ENCODE results near the gene SLC41A3. TPM values are rescaled to one million over a fixed set of nuclear protein-coding genes. Genes with fewer than 3 reads are reported as not detected.

The SLC41A3 gene
- total RNA-seq, 1 experiment from 2014 or later, result 34.5 TPM

DNA sequence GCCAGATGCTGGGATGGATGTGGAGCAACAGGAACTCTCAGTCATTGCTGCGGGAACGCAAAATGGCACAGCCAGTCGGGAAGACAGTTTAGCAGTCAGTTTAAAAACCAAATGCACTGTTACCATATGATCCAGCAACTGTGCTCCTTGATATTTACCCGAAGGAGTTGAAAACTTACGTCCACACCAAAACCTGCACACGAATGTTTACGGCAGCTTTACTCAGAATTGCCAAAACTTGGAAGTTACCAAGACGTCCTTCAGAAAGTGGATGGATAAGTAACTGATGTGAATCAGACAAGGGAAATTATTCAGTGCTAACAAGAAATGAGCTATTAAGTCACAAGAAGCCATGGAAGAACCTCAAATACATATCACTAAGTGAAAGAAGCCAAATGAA lies 36.1 kb upstream of the SLC41A3 start:
- no peak for DNase-seq (ENCODE audit: low spot score)

DNA sequence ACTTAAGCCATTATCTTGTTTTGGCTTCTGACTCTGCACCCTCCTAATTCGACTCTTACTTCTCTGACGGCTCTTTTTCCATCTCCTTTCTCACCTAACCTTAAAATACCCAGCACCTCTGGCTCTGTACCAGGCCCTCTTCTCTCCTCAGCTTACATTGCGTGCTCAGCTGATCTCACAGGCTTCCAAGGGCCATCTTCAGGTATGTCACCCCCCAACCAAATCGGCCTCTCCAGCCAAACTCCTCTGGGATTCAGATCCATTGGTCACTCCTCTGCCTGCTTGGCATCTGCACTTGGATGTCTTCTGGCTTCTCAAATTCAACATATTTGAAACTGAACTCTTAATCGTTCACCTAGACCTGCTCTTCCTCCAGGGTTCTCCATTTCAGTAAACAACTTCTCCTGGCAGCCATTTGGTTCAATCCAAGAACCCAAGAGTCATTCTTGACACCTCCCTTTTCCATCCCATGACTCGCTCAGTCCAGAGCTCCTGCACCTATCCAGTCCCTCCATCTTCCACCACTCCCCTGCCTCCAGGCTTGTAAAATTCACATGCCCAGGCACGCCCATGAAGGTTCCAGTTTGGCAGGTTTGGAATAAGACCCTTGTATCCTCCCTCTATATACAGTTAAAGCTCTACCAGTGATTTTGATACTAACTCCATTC lies 35.2 kb upstream of the SLC41A3 start:
- DNase-seq (ENCODE audit: low spot score), result no peak

DNA sequence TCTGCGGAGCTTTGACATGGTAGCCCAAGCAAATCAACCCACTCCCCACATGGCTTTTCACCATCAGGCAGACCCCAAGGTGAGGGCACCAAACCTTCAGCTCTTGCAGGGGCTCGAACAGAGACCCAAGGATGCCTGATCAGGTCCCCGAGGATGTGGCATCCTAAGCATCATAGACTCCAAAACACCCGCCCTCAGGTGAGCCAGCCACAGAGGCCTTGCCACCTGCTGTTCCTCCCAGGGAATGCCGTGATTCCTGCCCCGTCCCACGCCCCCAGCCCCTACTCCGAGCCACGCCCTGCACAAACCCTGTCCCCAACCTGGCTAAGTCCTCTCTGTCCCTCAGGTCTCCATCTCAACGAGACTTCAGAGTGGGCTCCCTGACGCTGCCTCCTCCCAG lies 34.7 kb upstream of the SLC41A3 start:
- DNase-seq (ENCODE audit: low spot score), result no peak

DNA sequence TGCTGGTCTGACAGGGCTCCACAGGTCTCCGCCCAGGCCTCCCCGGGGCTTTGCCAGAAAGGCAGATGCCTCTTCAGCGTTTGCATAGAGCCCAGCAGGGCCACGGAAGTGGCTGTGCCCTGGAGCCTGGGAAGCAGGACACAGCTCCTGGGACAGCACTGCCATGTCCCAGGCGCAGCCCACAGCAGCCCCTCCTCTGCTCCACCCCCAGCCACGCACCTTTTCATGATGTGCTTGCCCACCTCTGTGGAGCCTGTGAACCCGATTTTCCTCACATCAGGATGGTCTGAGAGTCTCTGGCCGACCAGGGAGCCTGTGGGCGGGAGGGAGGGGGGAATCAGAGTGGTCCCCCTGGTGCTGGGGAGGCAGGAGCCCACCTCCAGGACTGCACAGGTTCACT lies 33.9 kb upstream of the SLC41A3 start:
- DNase-seq (ENCODE audit: low spot score), result no peak

DNA sequence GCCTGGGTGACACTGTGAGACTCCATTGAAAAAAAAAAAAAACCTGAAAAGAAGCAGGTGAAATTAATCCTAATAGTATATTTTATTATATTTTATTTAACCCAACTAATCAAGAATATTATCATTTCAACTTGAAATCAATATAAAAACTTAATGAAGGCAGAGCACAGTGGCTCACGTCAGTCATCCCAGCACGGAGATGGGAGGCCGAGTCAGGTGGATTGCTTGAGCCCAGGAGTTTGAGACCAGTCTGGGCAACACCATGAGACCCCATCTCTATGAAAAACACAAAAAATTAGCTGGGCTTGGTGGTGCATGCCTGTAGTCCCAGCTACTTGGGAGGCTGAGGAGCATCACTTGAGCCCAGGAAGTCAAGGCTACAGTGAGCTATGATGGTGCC lies 33.3 kb upstream of the SLC41A3 start:
- DNase-seq (ENCODE audit: low spot score), result no peak

DNA sequence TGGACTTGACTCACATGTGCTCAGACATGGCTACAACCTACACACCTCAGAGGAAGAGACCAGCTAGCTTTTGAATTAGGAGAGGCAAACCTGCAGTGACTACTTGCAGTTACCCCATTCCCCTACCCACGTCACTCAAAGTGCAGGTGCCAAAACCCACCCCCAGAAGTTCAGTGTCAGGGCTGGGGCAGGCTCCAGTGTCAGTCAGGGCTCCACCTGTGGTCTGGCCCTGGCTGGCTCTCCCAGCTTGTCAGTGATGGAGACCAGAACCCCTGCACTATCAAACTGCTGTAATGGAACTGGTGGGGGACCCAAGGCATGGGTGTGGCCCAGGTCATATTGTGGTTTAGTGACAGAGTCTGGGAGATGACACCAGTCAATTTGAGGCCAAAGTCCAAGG lies 32.6 kb upstream of the SLC41A3 start:
- DNase-seq (ENCODE audit: low spot score), result no peak

DNA sequence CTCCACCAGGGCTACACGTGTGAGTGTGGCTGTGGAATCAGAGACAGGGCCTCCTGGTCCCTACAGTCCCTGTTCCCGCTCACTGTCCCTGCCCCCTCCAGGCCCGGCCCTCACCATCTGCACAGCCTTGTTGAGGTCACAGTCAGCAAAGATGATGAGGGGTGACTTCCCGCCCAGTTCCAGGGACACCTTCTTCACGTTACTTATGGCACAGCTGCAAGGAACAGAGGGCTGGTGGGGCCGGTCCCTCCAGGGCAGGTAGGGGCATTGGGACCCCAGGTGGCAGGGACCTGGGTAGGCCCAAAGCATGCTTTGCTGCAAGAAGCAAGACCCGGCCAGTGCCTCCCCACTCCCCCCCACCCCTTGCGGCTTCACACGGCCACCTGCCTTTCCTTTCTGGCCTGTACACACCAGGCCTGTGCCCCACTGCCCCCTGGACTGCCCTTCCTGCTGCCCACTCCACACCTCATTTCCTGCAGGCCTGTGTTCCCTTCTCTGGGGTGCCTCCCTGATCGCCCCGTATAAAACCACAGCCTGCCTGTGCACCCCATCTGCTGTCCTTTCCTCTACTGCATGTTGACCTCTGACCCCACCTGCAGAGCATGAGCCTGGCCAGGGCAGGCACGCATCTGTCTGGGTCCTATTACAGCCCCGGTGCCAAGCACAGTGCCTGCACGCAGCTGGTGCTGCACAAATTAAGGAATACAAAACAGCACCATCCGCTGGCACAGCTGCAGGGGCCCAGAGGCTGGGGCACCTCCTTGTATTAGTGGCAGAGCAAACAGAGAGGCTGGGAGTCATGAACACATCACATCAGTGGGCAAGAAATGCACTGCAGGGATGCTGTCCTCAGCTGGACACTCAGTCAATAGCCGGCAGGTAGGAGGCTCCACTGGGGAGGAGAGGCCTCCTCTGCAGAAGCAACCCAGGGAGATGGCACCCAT lies 30.8 kb upstream of the SLC41A3 start:
- DNase-seq (ENCODE audit: low spot score), result no peak

DNA sequence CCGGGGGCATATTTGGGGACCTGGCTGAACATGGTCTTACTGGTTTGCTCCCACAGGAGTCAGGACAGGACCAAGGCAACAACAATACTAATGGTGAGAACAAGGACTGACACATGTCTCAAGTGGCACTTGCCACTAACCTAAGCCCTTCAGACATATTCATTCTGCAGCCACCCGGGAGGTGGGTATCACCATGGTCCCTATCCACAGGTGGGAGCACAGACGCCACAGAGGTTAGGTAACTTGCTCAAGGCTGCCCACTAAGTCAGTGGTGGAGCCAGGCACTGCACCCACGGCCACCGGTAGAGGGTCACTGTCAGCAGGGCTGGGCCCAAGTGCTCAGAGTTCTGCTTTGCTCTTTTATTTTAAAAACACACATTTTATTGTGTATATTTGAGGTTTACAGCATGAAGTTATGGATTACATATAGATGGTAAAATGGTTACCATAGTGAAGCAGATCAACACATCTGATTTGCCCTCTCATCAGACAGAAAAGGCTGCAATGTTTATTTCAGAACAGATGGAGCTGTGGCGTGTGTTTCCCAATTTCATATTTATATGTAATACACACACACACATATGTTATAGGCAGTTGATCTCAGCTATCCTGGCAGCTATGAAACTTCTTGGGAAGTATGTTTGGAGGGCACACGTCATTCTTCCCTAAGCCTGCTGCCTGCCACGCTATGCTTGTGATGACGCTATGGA lies 30.0 kb upstream of the SLC41A3 start:
- no peak for DNase-seq (ENCODE audit: low spot score)

DNA sequence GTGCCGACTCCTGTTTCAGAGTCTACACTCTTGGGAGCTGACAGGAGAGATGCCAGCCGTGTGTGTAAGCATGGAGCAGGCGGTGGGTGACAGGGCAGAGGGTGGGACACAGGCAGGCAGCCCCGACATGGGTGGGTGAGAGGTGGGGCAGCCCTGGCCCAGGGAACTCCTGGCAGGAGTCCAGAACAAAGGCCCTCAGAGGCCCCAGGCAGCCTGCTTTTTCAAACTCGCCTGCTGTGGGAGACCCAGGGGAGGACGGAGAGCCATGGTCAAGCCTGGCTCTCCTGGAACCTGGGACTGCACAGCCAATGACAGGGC lies 29.3 kb upstream of the SLC41A3 start:
- DNase-seq (ENCODE audit: low spot score), result no peak

DNA sequence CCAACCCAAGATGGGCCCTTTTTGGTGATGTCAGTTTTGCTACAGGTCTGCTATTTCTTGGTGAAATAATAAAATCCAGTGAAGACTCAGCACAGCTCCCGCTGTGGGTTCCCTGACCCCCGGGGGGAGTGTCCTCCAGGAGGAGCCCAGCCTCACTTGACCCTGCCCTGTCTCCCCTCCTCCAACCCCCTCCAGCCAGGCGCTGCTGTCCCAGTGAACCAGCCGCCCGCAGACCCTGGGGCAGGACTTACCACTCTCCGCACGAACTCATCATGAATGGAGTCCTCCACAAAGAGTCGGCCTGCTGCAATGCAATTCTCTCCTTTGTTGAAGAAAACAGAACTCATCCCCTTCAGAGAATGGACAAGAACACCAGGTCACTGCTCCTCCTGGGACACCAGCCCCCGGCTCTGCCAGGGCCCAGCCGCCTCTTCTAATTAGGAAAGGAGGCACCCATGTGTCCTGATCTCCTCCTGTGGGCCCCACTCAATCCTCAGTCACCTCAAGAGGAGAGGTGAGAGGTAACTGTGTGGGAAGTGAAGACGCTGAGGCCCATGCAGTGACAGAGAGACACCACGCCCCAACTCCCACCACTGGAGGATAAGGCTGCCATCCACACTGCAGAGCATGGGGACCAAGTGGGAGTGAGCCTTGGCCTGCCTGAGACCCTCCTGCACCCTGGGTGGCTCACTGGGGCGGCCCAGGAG lies 28.8 kb upstream of the SLC41A3 start:
- DNase-seq (ENCODE audit: low spot score), result no peak

DNA sequence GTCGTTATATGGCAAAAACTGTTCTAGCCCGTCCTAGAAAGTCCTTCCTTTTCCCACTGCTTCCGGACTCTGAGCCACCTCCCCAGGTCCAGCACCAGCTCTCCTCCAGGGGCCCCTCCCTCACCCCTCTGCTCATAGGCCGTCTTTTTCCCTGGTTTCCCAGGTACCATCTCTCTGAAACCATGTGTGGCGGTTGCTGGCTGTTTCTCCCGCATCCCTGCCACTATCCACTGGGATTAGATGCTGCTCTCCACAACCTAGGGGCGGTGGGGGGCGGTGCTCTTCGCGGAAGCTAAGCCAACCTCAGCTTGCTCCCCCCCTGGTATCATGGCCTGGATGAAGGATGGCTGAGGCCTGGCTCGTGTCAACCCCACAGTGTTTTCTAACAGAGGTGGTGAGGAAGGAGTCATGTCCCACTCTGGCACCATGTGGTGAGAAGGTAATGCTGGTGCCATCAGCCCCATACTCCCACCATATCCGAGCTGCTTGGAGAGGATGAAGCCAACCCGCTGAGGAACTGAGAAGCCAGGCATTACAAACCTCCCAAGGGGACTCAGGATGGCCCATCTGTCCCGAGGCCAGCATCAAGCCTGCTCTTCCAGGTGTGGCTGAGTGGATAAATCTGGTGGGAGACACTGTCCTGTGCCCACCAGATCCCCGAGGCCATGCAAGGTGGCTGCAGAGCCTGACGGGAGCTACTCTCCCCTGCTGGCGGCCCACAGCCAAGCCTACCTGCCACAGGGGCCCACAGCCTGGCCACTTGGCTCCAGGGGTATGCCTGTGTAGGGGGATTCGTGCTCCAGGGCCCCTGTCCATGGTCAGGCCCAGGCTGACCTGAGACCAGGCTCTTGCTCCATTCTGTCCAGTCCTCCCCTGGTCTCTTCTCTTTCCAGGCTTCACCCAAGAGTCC lies 27.9 kb upstream of the SLC41A3 start:
- DNase-seq (ENCODE audit: low spot score), result no peak

DNA sequence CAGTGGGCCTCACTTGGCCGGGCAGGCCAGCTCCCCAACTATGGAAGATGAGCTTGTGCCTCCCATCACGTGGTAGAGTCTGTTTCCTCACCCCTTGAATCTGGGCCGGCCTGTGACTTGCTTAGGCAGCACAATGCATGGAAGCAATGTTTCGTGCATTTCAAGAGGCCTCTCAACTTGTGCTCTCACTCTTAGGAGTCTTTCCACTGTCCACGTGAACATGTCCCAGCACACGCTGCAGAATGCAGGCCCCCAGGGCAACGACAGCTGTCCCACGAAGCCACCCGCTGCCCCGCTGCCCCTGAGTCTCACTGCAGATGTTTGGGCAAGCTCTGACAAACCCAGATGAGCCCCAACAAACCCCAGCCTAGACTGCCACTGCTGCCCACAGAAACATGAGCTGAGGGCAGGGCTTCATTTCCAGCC lies 27.2 kb upstream of the SLC41A3 start:
- DNase-seq (ENCODE audit: low spot score), result no peak

DNA sequence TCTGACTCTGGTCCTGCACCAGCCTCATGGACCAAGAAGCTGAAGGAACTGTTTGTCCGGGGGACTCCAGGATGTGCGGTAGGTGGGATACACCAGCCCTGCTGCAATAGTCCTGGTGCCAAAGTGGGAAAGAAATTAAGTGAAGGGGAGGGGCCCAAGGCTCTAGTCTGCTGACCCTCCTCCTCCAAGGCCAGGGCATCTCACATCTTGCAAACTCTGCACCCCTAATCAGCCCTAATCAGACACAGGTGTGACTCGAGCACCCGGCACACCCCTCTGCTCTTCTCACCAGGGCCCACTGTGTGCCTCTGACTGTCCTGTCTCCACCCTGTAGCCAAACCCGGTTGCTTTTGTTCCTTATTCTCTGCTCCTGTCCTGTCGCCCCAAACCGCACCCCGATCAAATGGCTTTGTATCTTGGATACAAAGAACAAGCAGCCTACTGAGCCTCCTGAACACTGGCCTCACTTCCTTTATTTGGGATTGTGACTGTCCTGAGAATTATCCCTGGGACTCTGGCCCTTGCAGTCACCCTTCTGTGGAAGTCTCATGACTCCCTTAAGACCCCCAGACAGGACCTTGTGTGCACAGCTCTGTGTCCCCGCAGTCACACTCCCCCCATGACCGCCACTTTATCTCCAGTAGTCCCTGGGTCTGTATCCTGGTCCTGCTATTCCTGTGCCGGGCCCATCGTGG lies 26.7 kb upstream of the SLC41A3 start:
- DNase-seq (ENCODE audit: low spot score), result no peak

DNA sequence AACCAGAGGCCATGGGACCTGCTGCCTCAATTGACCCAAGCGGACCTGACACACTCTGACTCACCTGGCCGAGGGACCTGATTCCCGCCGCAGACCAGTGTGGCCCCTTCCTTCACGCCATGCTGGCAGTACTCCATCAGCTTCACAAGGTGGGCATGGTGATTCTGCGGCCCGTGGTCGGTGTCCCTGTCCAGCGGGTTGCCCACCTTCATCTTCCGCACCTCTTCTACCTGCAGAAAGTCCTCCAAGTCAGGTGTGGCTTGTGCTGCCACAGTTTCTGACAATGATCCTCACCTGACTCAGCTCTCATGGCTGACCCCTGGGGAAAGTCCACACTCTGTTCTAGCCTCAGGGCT lies 25.9 kb upstream of the SLC41A3 start:
- DNase-seq (ENCODE audit: low spot score), result no peak

DNA sequence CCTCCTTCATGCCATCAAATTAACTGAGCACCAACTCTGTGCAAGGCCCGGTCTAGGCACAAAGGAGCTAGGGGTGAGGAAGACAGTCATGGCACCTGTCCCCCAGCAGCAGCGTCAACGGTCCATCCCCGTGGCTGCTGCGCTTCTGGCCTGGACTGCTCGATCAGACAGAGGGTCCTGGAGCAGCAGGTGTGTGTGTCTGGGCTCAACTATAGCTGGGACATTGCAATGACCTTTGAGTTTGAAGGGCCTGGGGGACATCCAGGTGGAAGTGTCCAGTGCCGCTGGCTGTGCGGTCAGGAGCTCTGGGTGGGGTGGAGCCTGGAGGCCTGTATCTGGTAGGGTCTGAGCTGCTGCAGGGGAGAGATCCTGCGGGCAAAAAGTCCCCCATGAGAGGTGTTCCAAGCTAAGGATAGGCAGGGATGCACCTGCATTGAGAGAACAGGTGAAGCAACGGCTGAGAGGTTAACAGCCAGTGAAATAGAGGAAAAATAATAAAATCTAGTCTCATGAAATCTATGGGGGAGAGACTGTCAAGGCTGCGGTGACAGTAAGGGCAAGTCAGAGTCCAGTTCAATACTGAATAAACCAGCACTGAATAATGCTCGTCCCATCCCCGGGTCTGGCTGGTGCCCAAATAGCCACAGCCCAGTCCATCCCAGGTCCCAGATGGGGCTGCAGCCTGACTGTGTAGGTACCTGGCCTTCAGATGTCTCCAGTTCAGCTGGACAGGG lies 25.4 kb upstream of the SLC41A3 start:
- no peak for DNase-seq (ENCODE audit: low spot score)

DNA sequence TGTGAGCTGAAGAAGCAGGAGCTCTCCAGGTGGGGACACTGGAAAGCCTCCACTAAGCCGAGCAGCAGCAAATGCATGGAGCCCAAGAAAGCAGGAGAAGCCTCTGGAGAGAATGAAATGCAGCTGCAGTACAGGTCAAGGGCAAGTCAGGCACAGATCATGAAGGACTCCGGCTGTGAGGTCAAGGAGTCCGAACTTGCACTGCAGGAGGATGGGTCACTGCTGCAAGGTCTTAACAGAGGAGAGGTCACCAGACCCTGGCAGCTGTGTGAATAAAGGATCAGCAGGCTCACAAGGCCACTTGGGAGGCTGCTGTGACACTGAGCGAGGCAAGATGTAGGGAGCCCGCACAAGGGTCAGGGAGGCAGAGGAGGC lies 24.7 kb upstream of the SLC41A3 start:
- DNase-seq (ENCODE audit: low spot score), result no peak

DNA sequence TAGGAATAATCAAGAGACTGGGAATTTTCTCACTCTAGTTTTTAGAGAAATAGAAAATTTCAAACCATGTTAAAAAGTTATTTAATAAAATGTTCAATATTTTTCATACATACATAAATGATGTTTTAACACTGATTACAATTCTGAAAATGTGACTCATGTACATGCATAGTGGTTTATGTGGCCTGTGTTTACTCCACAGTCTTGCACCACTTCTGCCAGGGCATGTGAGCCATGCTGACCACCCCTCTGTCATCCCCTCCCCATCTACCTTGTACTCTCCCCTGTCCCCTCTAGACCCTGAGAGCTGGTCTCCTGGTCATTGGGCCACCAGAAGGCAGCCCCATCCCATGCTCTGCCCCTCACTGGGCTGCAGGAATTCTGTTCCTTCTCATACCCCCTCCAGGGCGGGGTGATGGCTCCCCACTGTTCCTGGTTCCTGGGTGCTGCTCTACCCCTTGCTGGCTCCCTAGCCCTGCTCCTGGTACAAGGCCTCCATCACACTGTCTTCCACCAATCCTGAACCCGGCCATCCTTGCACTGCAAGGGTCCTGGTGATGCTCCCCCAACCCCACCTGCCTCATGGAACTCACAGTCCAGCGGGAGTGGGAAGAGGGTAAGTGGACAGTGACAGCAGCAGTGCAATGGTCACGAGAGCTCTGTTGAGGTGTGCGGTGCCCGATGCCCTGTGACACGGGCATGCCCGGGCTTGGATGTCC lies 24.2 kb upstream of the SLC41A3 start:
- no peak for DNase-seq (ENCODE audit: low spot score)

DNA sequence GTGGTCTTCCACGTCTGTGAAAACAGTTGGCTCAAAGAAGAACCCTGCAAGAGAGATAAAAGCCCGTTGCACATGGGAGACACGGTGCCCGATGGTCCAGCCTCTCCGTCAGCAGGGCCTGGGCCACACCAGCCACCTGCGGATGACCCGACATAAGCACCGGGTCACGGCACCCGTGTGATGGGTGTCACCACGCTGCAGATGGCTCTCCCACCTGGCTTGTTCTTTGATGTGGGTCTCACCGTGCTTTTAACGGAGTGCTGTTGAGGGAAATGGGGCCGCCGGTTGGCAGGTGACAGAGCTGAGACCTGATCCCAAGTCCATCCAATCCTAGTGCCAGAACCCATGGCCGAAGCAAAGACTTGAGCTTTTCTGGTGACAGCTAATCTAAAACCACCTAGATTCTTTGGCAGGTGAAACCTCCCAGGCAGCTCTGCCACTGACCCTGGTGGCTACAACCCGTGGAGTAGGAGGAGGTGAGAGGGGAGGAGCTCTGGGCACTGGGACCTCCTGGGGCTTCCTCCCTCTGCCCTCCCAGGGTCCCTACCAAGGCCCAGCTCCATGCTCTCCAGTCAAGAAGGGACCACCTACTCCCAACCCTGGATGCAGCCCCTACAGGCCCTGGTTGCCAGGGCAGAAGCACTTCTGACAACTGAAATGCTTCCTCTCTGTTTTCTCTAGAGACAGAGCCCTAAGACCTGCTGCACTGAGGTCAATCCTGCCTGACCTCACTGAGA lies 23.4 kb upstream of the SLC41A3 start:
- DNase-seq (ENCODE audit: low spot score), result no peak

Data from H4 (cell line).